ENCODE results near the gene CNKSR2.

DNA sequence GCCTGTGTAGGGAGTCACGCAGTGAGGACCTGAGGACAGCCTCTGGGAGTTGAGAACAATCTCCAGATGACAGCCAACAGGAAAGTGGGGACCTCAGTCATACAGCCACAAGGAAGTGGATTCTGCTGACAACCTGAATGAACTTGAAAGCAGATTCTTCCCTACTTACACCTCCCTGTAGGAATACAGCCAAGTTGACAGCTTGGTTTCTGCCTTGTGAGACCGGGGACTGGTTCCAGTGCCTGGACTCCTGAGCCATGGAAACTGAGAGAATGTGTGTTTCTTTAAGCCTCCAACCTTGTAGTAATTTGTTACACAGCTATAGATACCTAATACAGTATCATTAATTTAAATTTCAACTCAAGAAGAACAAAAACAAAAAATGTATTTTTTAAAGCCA, 107.5 kb downstream of the CNKSR2 start:
- no peak for TF ChIP-seq EZH2 (IDR thresholded peaks at IDR 0.05; ENCODE audit: borderline replicate concordance, low read depth, low read length, poor library complexity, severe bottlenecking)
- TF ChIP-seq, protein P1, sequence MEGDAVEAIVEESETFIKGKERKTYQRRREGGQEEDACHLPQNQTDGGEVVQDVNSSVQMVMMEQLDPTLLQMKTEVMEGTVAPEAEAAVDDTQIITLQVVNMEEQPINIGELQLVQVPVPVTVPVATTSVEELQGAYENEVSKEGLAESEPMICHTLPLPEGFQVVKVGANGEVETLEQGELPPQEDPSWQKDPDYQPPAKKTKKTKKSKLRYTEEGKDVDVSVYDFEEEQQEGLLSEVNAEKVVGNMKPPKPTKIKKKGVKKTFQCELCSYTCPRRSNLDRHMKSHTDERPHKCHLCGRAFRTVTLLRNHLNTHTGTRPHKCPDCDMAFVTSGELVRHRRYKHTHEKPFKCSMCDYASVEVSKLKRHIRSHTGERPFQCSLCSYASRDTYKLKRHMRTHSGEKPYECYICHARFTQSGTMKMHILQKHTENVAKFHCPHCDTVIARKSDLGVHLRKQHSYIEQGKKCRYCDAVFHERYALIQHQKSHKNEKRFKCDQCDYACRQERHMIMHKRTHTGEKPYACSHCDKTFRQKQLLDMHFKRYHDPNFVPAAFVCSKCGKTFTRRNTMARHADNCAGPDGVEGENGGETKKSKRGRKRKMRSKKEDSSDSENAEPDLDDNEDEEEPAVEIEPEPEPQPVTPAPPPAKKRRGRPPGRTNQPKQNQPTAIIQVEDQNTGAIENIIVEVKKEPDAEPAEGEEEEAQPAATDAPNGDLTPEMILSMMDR (conservative IDR thresholded peaks at IDR 0.05; ENCODE audit: low read depth, low read length): no peak

Data from A673 (cell line).